OCI-LY1 (cell line): Measurements from ENCODE around the gene MED29.

Source experiments
- H2AFZ ChIP-seq: fragments of 200-600 bp; sonication (generic), shearing (Covaris generic); 2 replicates; pipeline ENCODE4 v1.6.0; 2014; ENCODE audit warnings: antibody characterized with exemption, mild to moderate bottlenecking, low read length
- H3F3A ChIP-seq: fragments of 200-600 bp; sonication (generic), shearing (Covaris generic); 2 replicates; pipeline ENCODE4 v1.6.0; 2014; ENCODE audit warnings: mild to moderate bottlenecking, antibody characterized with exemption, low read length, moderate library complexity; ENCODE audit not compliant: insufficient read depth
- H3K27ac ChIP-seq: fragments of 200-600 bp; sonication (generic); 2 replicates; pipeline ENCODE4 v1.5.1; 2014; ENCODE audit warnings: low read length, mixed run types, mild to moderate bottlenecking, low read depth; ENCODE audit not compliant: poor library complexity, severe bottlenecking
- H3K27me3 ChIP-seq: fragments of 200-600 bp; sonication (generic); 2 replicates; pipeline ENCODE4 v1.6.0; 2014; ENCODE audit warnings: antibody characterized with exemption, mild to moderate bottlenecking, low read length, moderate library complexity; ENCODE audit not compliant: insufficient read depth
- H3K36me3 ChIP-seq: fragments of 200-600 bp; sonication (generic); 2 replicates; pipeline ENCODE4 v1.6.1; 2014; ENCODE audit warnings: mild to moderate bottlenecking, antibody characterized with exemption, low read length, moderate library complexity, mixed read lengths; ENCODE audit not compliant: insufficient read depth
- H3K4me1 ChIP-seq: fragments of 200-600 bp; sonication (generic); 2 replicates; pipeline ENCODE4 v1.5.1; 2014; ENCODE audit warnings: mild to moderate bottlenecking, low read length, moderate library complexity; ENCODE audit not compliant: insufficient read depth, severe bottlenecking
- H3K4me2 ChIP-seq: fragments of 200-600 bp; sonication (generic), shearing (Covaris generic); 2 replicates; pipeline ENCODE4 v1.6.1; 2014; ENCODE audit warnings: low read length
- H3K4me3 ChIP-seq: fragments of 200-600 bp; sonication (generic); 2 replicates; pipeline ENCODE4 v1.5.1; 2014; ENCODE audit warnings: low read length, low read depth, mild to moderate bottlenecking, mixed read lengths; ENCODE audit not compliant: poor library complexity, severe bottlenecking
- H3K79me2 ChIP-seq: fragments of 200-600 bp; shearing (Covaris generic); 2 replicates; pipeline ENCODE4 v1.6.1; 2016; ENCODE audit warnings: mixed run types, low read length, mixed read lengths; ENCODE audit not compliant: insufficient read depth
- H3K9ac ChIP-seq: fragments of 200-600 bp; sonication (generic), shearing (Covaris generic); 2 replicates; pipeline ENCODE4 v1.6.1; 2014; ENCODE audit warnings: mild to moderate bottlenecking, low read length, mixed read lengths
- H3K9me2 ChIP-seq: fragments of 200-600 bp; sonication (generic), shearing (Covaris generic); 2 replicates; pipeline ENCODE4 v1.6.1; 2014; ENCODE audit warnings: low read depth, mild to moderate bottlenecking, low read length, mixed read lengths
- H3K9me3 ChIP-seq: fragments of 200-600 bp; shearing (Covaris generic); 2 replicates; pipeline ENCODE4 v1.6.1; 2014; ENCODE audit warnings: low read length, mixed read lengths
- H4K20me1 ChIP-seq: fragments of 200-600 bp; sonication (generic), shearing (Covaris generic); 2 replicates; pipeline ENCODE4 v1.6.0; 2016; ENCODE audit warnings: mild to moderate bottlenecking, low read length; ENCODE audit not compliant: insufficient read depth
- CTCF ChIP-seq: fragments of 200-600 bp; sonication (generic), shearing (Covaris generic); IDR thresholded peaks from 2 replicates; pipeline ENCODE4 v1.5.1; 2017; ENCODE audit warnings: mild to moderate bottlenecking, antibody characterized with exemption, low read length, moderate library complexity, mixed read lengths
- EZH2 ChIP-seq: fragments of 200-600 bp; sonication (generic), shearing (Covaris generic); IDR thresholded peaks from 2 replicates; pipeline ENCODE4 v1.8.0; 2017; ENCODE audit warnings: borderline replicate concordance, mixed run types, mild to moderate bottlenecking, antibody characterized with exemption, low read length, moderate library complexity, mixed read lengths

The MED29 gene

GRCh38 chr19:39407410-39407659 is 16.2 kb downstream of the MED29 start:
- Histone ChIP-seq H3K9me3 (no peaks in the 10 kb centered on the region), H3K9ac (peak overlapping the region; percentile 97), H3K27me3 (no peaks in the 10 kb centered on the region), H3K4me3 (peak overlapping the region; percentile 96), H3K9me2 (no peaks in the 10 kb centered on the region), H3K27ac (peak overlapping the region; percentile 96), H3K79me2 (peaks cover 6% of the 10 kb centered on the region), H3F3A (peaks cover 16% of the 10 kb centered on the region), H2AFZ (no peak overlapping the region), H3K4me2 (peak overlapping the region; percentile 81), H4K20me1 (no peaks in the 10 kb centered on the region), H3K36me3 (peaks cover 10% of the 10 kb centered on the region), H3K4me1 (peaks cover 78% of the 10 kb centered on the region)
- TF ChIP-seq EZH2 (no peak), CTCF (no peak)

- H3K27me3 ChIP-seq, result no peaks in the 10 kb centered on the region
- peaks cover 6% of the 10 kb centered on the region for H3K79me2 ChIP-seq
- no peaks in the 10 kb centered on the region for H3K9me2 ChIP-seq
- peak overlapping the region; percentile 81 for H3K4me2 ChIP-seq
- TF ChIP-seq EZH2, result no peak
- no peak for TF ChIP-seq CTCF
- peak overlapping the region; percentile 97 for H3K9ac ChIP-seq
- H3K4me1 ChIP-seq, result peaks cover 73% of the 10 kb centered on the region
- no peaks in the 10 kb centered on the region for H3K9me3 ChIP-seq
- H2AFZ ChIP-seq, result no peak overlapping the region
- H3K4me3 ChIP-seq, result peak overlapping the region; percentile 96
- H3F3A ChIP-seq, result peaks cover 16% of the 10 kb centered on the region
- peaks cover 10% of the 10 kb centered on the region for H3K36me3 ChIP-seq
- peak overlapping the region; percentile 96 for H3K27ac ChIP-seq
- no peaks in the 10 kb centered on the region for H4K20me1 ChIP-seq
Observed at GRCh38 chr19:39407660-39408391, 16.6 kb downstream of the MED29 start.

- H3K9ac ChIP-seq, result peak overlapping the region; percentile 97
- H3K9me3 ChIP-seq, result no peaks in the 10 kb centered on the region
- no peaks in the 10 kb centered on the region for H3K9me2 ChIP-seq
- peak overlapping the region; percentile 81 for H3K4me2 ChIP-seq
- H3K27ac ChIP-seq, result peak overlapping the region; percentile 96
- H3K36me3 ChIP-seq, result peaks cover 10% of the 10 kb centered on the region
- H3K27me3 ChIP-seq, result no peaks in the 10 kb centered on the region
- H3K79me2 ChIP-seq, result peaks cover 6% of the 10 kb centered on the region
- peaks cover 16% of the 10 kb centered on the region for H3F3A ChIP-seq
- H3K4me3 ChIP-seq, result peak overlapping the region; percentile 96
- no peak overlapping the region for H2AFZ ChIP-seq
- TF ChIP-seq EZH2 (no peak), CTCF (no peak)
- H3K4me1 ChIP-seq, result peaks cover 68% of the 10 kb centered on the region
- H4K20me1 ChIP-seq, result no peaks in the 10 kb centered on the region
Observed at GRCh38 chr19:39408392-39409207, 17.4 kb downstream of the MED29 start.
